CD8-positive, alpha-beta memory T cell (primary cell): ENCODE measurements around the gene AFAP1L1. TPM values are rescaled to one million over a fixed set of nuclear protein-coding genes. Genes with fewer than 3 reads are reported as not detected.
A peak's percentile ranks its signal among the peaks of the same experiment; 100 is the strongest.

Experiments
- CTCF ChIA-PET: fragments of 350-600 bp; sonication (Branson Sonifier 250); formaldehyde crosslinking; loops from one replicate; lab custom pipeline; 2021; ENCODE audit warnings: antibody characterized with exemption; lab: Charles Lee
- POLR2A ChIA-PET: fragments of 350-600 bp; sonication (Branson Sonifier 250); formaldehyde crosslinking; loops from one replicate; lab custom pipeline; 2021; ENCODE audit warnings: antibody characterized with exemption; lab: Charles Lee
- DNase-seq, 5 donors: peaks; one replicate each; pipeline versions ENCODE4 v3.0.0 to v3.0.0-alpha.2; 2020 to 2022; ENCODE audit warnings: mixed read lengths in 1 of 5
- H3K27ac ChIP-seq: one replicate; pipeline ENCODE4 v1.7.0; 2013; ENCODE audit warnings: low read depth, mild to moderate bottlenecking, low read length, moderate library complexity
- H3K27me3 ChIP-seq: 2 replicates; pipeline ENCODE4 v1.7.0; 2013; ENCODE audit warnings: low read length, mild to moderate bottlenecking; ENCODE audit not compliant: insufficient read depth, poor library complexity, severe bottlenecking
- H3K36me3 ChIP-seq: 2 replicates; pipeline ENCODE4 v1.7.0; 2013; ENCODE audit warnings: mild to moderate bottlenecking, low read length, moderate library complexity; ENCODE audit not compliant: insufficient read depth
- H3K4me1 ChIP-seq: 2 replicates; pipeline ENCODE4 v1.7.0; 2013; ENCODE audit warnings: mild to moderate bottlenecking, low read length, moderate library complexity; ENCODE audit not compliant: insufficient read depth
- H3K4me3 ChIP-seq: 2 replicates; pipeline ENCODE4 v1.7.0; 2013; ENCODE audit warnings: mild to moderate bottlenecking, low read length
- H3K9me3 ChIP-seq: 2 replicates; pipeline ENCODE4 v1.7.0; 2013; ENCODE audit warnings: mild to moderate bottlenecking, low read length
- H3K27ac Mint-ChIP-seq, 8 donors: one replicate each; pipeline ENCODE4 v1.8.0; 2020 to 2021; ENCODE audit warnings: mixed read lengths in 8 of 8, mild to moderate bottlenecking in 6 of 8, inconsistent platforms in 3 of 8, moderate library complexity in 3 of 8
- H3K27me3 Mint-ChIP-seq, 2 donors: one replicate each; pipeline ENCODE4 v1.8.0; 2020 to 2021; ENCODE audit warnings: mixed read lengths in 2 of 2, mild to moderate bottlenecking in 1 of 2, moderate library complexity in 1 of 2
- H3K36me3 Mint-ChIP-seq, 3 donors: one replicate each; pipeline ENCODE4 v1.8.0; 2020 to 2021; ENCODE audit warnings: mixed read lengths in 3 of 3, inconsistent platforms in 1 of 3, mild to moderate bottlenecking in 1 of 3
- H3K4me1 Mint-ChIP-seq, 3 donors: one replicate each; pipeline ENCODE4 v1.8.0; 2020 to 2021; ENCODE audit warnings: mixed read lengths in 3 of 3, inconsistent platforms in 1 of 3, mild to moderate bottlenecking in 1 of 3
- H3K4me3 Mint-ChIP-seq, 7 donors: one replicate each; pipeline ENCODE4 v1.8.0; 2020 to 2021; ENCODE audit warnings: mixed read lengths in 7 of 7, mild to moderate bottlenecking in 6 of 7, moderate library complexity in 4 of 7, inconsistent platforms in 2 of 7
- H3K9me3 Mint-ChIP-seq, 5 donors: one replicate each; pipeline ENCODE4 v1.8.0; 2020 to 2022; ENCODE audit warnings: mixed read lengths in 5 of 5, mild to moderate bottlenecking in 3 of 5, moderate library complexity in 2 of 5, inconsistent platforms in 1 of 5
- polyA plus RNA-seq: library from polyadenylated mRNA; unstranded; fragments of 300-500 nt; fragmentation: Illumina TruSeq; gene quantifications from one replicate; pipeline ENCODE4 v1.2.3, GENCODE V29; 2021
- total RNA-seq, 2 experiments: library from RNA; stranded (reverse); gene quantifications; one replicate each; pipeline ENCODE4 v1.2.3, GENCODE V29; 2021

The AFAP1L1 gene
- total and polyA plus RNA-seq, 3 experiments from 2014 or later, result 0.18 TPM; not detected in 2

DNA sequence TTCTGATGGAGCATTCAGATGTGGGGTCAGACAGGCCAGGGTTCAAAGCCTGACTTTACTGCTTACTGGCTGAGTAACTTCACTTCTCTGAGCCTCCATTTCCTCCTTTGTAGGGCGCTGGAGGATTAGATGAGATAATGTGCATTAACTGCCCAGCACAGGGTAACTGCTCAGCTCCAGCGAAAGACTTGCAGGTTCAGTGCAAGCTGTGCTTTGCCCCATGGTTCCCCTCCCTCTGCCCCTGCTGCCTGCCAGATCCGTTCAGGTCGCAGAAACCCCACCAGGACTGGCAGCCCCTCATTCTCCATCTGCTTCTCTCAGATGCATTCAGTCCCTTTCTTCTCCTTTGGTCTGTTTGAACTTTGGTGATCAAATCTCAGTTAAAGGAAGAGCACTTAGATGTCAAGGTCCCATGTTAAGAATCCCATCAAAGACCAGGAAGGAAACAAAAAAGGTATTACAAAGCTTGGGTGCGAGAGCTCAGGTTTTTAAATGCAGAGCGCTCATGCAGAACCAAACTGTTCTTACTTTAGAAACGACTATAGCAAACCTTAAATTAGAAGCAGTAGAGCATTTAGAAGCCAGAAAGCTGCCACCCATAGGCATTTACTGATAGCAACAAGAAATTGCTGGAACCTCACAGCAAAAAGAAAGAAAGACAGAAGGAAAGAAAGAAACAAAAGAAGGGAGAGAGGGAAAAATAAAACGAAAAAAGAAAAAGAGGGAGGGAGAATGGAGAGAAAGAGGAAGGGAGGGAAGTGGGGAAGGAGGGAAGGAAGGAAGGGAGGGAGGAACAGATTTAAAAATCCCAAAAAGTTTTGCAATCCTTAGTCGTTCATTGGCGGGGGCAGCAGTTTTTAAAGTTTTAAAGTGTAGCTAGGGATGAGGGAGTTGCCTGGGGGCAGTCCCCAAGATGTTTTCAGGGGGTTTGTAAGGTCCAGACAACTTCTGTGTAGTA, 23.5 kb downstream of the AFAP1L1 start:
- Histone ChIP-seq H3K4me1 (peaks cover 44% of the 10 kb centered on the region), H3K4me3 (no peak overlapping the region), H3K36me3 (no peaks in the 10 kb centered on the region), H3K27me3 (no peaks in the 10 kb centered on the region), H3K9me3 (no peaks in the 10 kb centered on the region), H3K27ac (no peak overlapping the region)
- H3K4me3 Mint-ChIP-seq, result peak overlapping the region in 2 of 7 donors; percentile 34 to 37
- CTCF ChIA-PET, result no interaction called here
- H3K27ac Mint-ChIP-seq, result peak overlapping the region in 1 of 8 donors; percentile 17
- H3K27me3 Mint-ChIP-seq, result peaks cover 12 to 38% of the 10 kb centered on the region in 2 donors
- peaks cover 0 to 7% (median 5%) of the 10 kb centered on the region in 3 donors for H3K4me1 Mint-ChIP-seq
- H3K9me3 Mint-ChIP-seq, result no peaks in the 10 kb centered on the region
- POLR2A ChIA-PET, result no interaction called here
- H3K36me3 Mint-ChIP-seq, result no peaks in the 10 kb centered on the region
- DNase-seq, result peak in 1 of 5 donors; percentile 27

DNA sequence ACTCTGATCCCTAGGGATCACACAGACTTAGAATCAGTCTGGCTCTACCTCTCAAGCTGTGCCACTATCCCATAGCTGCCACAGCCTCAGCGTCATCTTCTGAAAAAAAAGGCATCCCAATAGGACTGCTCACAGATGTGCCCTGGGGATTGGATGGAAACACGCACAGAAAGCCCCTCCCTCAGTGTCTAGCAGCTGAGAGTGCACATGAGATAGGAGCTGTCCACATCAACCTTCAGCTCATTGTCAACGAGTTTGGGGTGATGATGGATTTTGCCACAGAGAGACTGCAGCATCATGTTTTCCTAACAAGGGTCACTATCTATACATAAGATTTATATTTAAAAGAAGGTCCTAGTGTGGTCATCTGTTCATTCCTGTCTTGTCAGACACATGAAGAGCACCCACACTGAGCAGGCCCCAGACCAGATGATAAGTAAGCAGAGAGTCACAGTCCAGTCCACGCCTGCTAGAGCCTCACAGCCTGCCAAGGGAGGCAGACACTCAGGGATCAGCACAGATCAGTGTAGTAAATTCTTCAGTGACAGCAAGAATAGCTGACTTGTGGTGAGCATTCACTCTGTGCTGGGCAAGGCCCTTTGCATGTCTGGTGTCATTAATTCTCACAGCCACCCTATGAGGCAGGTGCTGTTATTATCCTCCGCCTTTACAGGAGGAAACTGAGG, 25.8 kb downstream of the AFAP1L1 start:
- DNase-seq, result no peak
- Mint-ChIP-seq H3K36me3 (no peaks in the 10 kb centered on the region), H3K27ac (no peak overlapping the region), H3K9me3 (no peaks in the 10 kb centered on the region), H3K4me1 (peaks cover 0 to 7% (median 5%) of the 10 kb centered on the region in 3 donors), H3K4me3 (no peak overlapping the region), H3K27me3 (peaks cover 14 to 32% of the 10 kb centered on the region in 2 donors)
- H3K4me3 ChIP-seq, result no peak overlapping the region
- no peaks in the 10 kb centered on the region for H3K36me3 ChIP-seq
- POLR2A ChIA-PET, result no interaction called here
- no peaks in the 10 kb centered on the region for H3K9me3 ChIP-seq
- H3K27me3 ChIP-seq, result no peaks in the 10 kb centered on the region
- CTCF ChIA-PET, result no interaction called here
- no peak overlapping the region for H3K27ac ChIP-seq
- peaks cover 44% of the 10 kb centered on the region for H3K4me1 ChIP-seq

- peak overlapping the region in 1 of 7 donors; percentile 2 for H3K4me3 Mint-ChIP-seq
- no peaks in the 10 kb centered on the region for H3K9me3 Mint-ChIP-seq
- no peaks in the 10 kb centered on the region for H3K27me3 ChIP-seq
- H3K4me1 ChIP-seq, result peaks cover 44% of the 10 kb centered on the region
- no peak overlapping the region for H3K27ac Mint-ChIP-seq
- H3K27me3 Mint-ChIP-seq, result peaks cover 14 to 32% of the 10 kb centered on the region in 2 donors
- H3K27ac ChIP-seq, result no peak overlapping the region
- H3K4me1 Mint-ChIP-seq, result peaks cover 0 to 7% (median 5%) of the 10 kb centered on the region in 3 donors
- ChIA-PET CTCF (interaction anchor here (0.8 kb wide), 1 partner anchor 19 kb away, joined by 3 read pairs; no protein-coding TSS in a partner anchor), POLR2A (no interaction called here)
- H3K36me3 Mint-ChIP-seq, result no peaks in the 10 kb centered on the region
- H3K9me3 ChIP-seq, result no peaks in the 10 kb centered on the region
- no peak overlapping the region for H3K4me3 ChIP-seq
- peak in 1 of 5 donors; percentile 31 for DNase-seq
- H3K36me3 ChIP-seq, result no peaks in the 10 kb centered on the region
Measured at GRCh38 chr5:149298163-149298562, 26.5 kb downstream of the AFAP1L1 start.

DNA sequence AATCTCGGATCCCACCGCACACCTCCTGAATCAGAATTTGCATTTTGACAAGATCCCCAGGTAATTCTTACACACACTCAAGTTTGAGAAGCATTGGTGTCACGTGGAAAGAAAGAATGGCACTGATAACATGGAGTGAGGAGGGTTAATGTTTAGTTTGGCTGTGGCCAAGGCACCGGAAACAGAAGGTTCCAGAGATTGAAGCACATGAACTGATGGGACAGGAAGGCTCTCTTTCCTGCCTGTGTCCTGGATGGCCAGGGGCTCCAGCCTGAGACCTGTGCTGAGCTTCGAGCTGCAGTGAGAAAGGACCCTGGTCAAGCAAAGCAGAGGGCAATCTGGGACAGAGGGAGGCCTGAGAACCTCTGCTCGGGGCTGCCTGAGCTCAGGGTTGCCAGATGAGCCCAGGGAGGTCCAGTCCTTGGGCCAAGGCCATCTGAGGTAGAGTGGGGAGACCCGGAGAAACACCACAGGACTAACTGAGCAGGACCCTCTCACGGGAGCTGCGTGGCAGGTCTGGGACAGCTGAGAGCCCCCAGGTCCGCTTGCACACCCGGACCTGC, 27.3 kb downstream of the AFAP1L1 start:
- ChIA-PET POLR2A (no interaction called here), CTCF (interaction anchor here (0.8 to 1.8 kb wide), 3 partner anchors 18 to 158 kb away, joined by 3 to 5 read pairs (median 3); partner anchors contain the start of gene ABLIM3)
- no peak overlapping the region for H3K4me3 ChIP-seq
- no peaks in the 10 kb centered on the region for H3K36me3 ChIP-seq
- H3K9me3 ChIP-seq, result no peaks in the 10 kb centered on the region
- Mint-ChIP-seq H3K36me3 (no peaks in the 10 kb centered on the region), H3K4me1 (peaks cover 0 to 7% (median 5%) of the 10 kb centered on the region in 3 donors), H3K27ac (no peak overlapping the region), H3K9me3 (no peaks in the 10 kb centered on the region), H3K4me3 (no peak overlapping the region), H3K27me3 (peaks cover 14 to 32% of the 10 kb centered on the region in 2 donors)
- peaks cover 44% of the 10 kb centered on the region for H3K4me1 ChIP-seq
- no peak for DNase-seq
- no peak overlapping the region for H3K27ac ChIP-seq
- no peaks in the 10 kb centered on the region for H3K27me3 ChIP-seq

GRCh38 chr5:149299451-149300054, 27.9 kb downstream of the AFAP1L1 start:
- Histone ChIP-seq H3K9me3 (no peaks in the 10 kb centered on the region), H3K36me3 (no peaks in the 10 kb centered on the region), H3K4me3 (no peak overlapping the region), H3K27ac (no peak overlapping the region), H3K27me3 (no peaks in the 10 kb centered on the region), H3K4me1 (peaks cover 42% of the 10 kb centered on the region)
- Mint-ChIP-seq H3K27ac (peak overlapping the region in 1 of 8 donors; percentile 39), H3K4me1 (peaks cover 0 to 7% (median 5%) of the 10 kb centered on the region in 3 donors), H3K27me3 (peaks cover 16 to 32% of the 10 kb centered on the region in 2 donors), H3K9me3 (no peaks in the 10 kb centered on the region), H3K4me3 (no peak overlapping the region), H3K36me3 (no peaks in the 10 kb centered on the region)
- CTCF ChIA-PET, result interaction anchor here (1.0 to 1.8 kb wide), 3 partner anchors 15 to 158 kb away, joined by 3 to 5 read pairs (median 3); partner anchors contain the start of gene ABLIM3
- POLR2A ChIA-PET, result no interaction called here
- DNase-seq, result no peak

- CTCF ChIA-PET, result interaction anchor here (1.2 to 1.8 kb wide), 2 partner anchors 14 to 71 kb away, joined by 3 to 5 read pairs; no protein-coding TSS in a partner anchor
- no peak for DNase-seq
- Histone ChIP-seq H3K4me1 (peaks cover 33% of the 10 kb centered on the region), H3K27me3 (no peaks in the 10 kb centered on the region), H3K9me3 (no peaks in the 10 kb centered on the region), H3K4me3 (no peak overlapping the region), H3K27ac (no peak overlapping the region), H3K36me3 (no peaks in the 10 kb centered on the region)
- peaks cover 12 to 30% of the 10 kb centered on the region in 2 donors for H3K27me3 Mint-ChIP-seq
- H3K4me1 Mint-ChIP-seq, result peaks cover 0 to under 1% (median 0%) of the 10 kb centered on the region in 3 donors
- H3K9me3 Mint-ChIP-seq, result no peaks in the 10 kb centered on the region
- H3K4me3 Mint-ChIP-seq, result no peak overlapping the region
- no peaks in the 10 kb centered on the region for H3K36me3 Mint-ChIP-seq
- H3K27ac Mint-ChIP-seq, result no peak overlapping the region
- POLR2A ChIA-PET, result no interaction called here
Measured at GRCh38 chr5:149300441-149300840, 28.8 kb downstream of the AFAP1L1 start.

DNA sequence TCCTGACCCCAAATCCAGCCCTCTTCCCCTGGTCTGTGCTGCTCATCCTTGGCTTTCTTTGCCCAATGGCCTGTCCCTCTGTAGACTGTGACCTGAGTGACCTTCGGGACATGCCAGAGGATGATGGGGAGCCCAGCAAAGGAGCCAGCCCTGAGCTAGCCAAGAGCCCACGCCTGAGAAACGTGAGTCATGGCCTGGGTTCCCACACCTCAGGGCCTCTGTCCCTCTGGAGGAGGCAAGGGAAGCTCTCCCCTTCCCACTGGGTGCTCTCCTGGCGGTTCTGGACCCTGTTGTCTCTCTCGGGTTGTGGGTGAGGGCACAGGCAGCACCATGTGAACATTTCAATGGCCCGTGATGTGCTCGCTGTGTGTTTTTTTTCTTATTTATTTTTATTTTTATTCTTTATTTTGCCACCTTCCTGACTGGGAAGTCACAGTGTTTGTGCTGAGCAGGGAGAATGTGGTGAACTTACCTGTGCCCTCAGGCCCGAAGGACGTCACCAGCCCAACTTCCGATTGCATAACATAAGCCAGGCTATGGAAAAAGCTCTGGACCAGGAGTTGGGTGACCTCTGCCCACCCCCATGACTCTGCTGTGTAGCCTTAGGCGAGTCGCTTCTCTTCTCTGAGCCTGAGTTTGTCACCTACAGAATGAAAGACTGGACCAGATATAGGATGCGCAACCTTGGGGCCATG, 29.5 kb downstream of the AFAP1L1 start:
- no peaks in the 10 kb centered on the region for H3K36me3 ChIP-seq
- no peak overlapping the region for H3K27ac ChIP-seq
- Mint-ChIP-seq H3K36me3 (no peaks in the 10 kb centered on the region), H3K27ac (peak overlapping the region in 1 of 8 donors; percentile 54), H3K4me3 (no peak overlapping the region), H3K9me3 (no peaks in the 10 kb centered on the region), H3K27me3 (peaks cover 13 to 30% of the 10 kb centered on the region in 2 donors), H3K4me1 (no peaks in the 10 kb centered on the region)
- ChIA-PET CTCF (no interaction called here), POLR2A (no interaction called here)
- H3K27me3 ChIP-seq, result no peaks in the 10 kb centered on the region
- peaks cover 30% of the 10 kb centered on the region for H3K4me1 ChIP-seq
- DNase-seq, result no peak
- H3K9me3 ChIP-seq, result no peaks in the 10 kb centered on the region
- H3K4me3 ChIP-seq, result no peak overlapping the region
